Stomach (tissue), 9 donors: ENCODE results near the gene RUNX1. TPM values are rescaled to one million over a fixed set of nuclear protein-coding genes. Genes with fewer than 3 reads are reported as not detected.
A peak's percentile ranks its signal among the peaks of the same experiment; 100 is the strongest.

Experiments
- DNase-seq, 2 donors: peaks; one replicate each; pipeline versions ENCODE4 v3.0.0 to v3.0.0-alpha.2; 2013 to 2019
- H3K27ac ChIP-seq, 5 donors: fragments of 200-600 bp in 4 of 5; sonication (generic) in 4 of 5; one replicate each; pipeline ENCODE4 v1.5.1; 2013 to 2019; ENCODE audit warnings: mild to moderate bottlenecking in 1 of 5, moderate library complexity in 1 of 5
- H3K27me3 ChIP-seq, 3 donors: fragments of 200-600 bp; sonication (generic); one replicate each; pipeline ENCODE4 v1.5.1; 2017 to 2019; ENCODE audit warnings: mixed run types in 1 of 3
- H3K36me3 ChIP-seq, 4 donors: fragments of 200-600 bp; sonication (generic); 1 replicate in 3 of 4; 2 replicates in 1 of 4; pipeline ENCODE4 v1.5.1; 2016 to 2019
- H3K4me1 ChIP-seq, 4 donors: fragments of 200-600 bp; sonication (generic); one replicate each; pipeline ENCODE4 v1.5.1; 2016 to 2019
- H3K4me3 ChIP-seq, 4 donors: fragments of 200-600 bp; sonication (generic) in 3 of 4; one replicate each; pipeline ENCODE4 v1.5.1; 2016 to 2019; ENCODE audit warnings: mild to moderate bottlenecking in 1 of 4
- H3K9me3 ChIP-seq, 4 donors: fragments of 200-600 bp; sonication (generic); one replicate each; pipeline ENCODE4 v1.5.1; 2016 to 2019
- EP300 ChIP-seq: sonication (generic); formaldehyde crosslinking; IDR thresholded peaks from one replicate; pipeline ENCODE4 v1.6.1; 2017; ENCODE audit warnings: antibody characterized with exemption
- POLR2A ChIP-seq, 4 donors: fragments of 450-650 bp; IDR thresholded peaks; one replicate each; pipeline ENCODE4 v1.6.1; 2016; ENCODE audit warnings: antibody characterized with exemption in 4 of 4, control low read depth in 2 of 4, mild to moderate bottlenecking in 1 of 4, moderate library complexity in 1 of 4
- POLR2AphosphoS5 ChIP-seq, 3 donors: sonication (generic); formaldehyde crosslinking; IDR thresholded peaks; one replicate each; pipeline ENCODE4 v1.6.1; 2016; ENCODE audit warnings: antibody characterized with exemption in 3 of 3
- WGBS, 5 donors: extraction: QIAGEN DNeasy Blood & Tissue Kit in 3 of 5; methylation state at CpG; one replicate each; pipeline versions ENCODE4 v1.1.5 to v1.1.7; 2013 to 2018; 5-methylcytosine and 5-hydroxymethylcytosine counted together
- intact Hi-C: fragments of 100-400 bp; cut with DNase I; formaldehyde crosslinking; loops from one replicate; pipeline ENCODE4 v1.15.1; 2023; ENCODE audit warnings: low total_unique reads
- polyA plus RNA-seq, 3 donors: library from polyadenylated mRNA; stranded (reverse); fragments of 200-250 nt; gene quantifications; one replicate each; pipeline ENCODE4 v1.2.3, GENCODE V29; 2013
- total RNA-seq, 5 donors: library from RNA; depleted of rRNA; stranded (reverse); fragments of >200 nt; gene quantifications; one replicate each; pipeline versions ENCODE4 v1.1.0 to v1.2.3, GENCODE V29; 2014 to 2016
- TF ChIP-seq, protein P1 (sequence below), 7 experiments: fragments of 450-650 bp in 4 of 7; fragments of 200-600 bp in 3 of 7; sonication (generic) in 3 of 7; IDR thresholded peaks; one replicate each; pipeline ENCODE4 v1.5.1; 2016 to 2019; ENCODE audit warnings: antibody characterized with exemption in 7 of 7, control low read depth in 2 of 7, mild to moderate bottlenecking in 1 of 7
- donor health status: healthy with polysubstance abuse.
- donor health status: Bipolar disorder and iron deficiency.
- donor health status: healthy.

The RUNX1 gene
- total and polyA plus RNA-seq, 8 donors = 8.0 to 213 (median 40.0) TPM

- intact Hi-C loops = no loop called here
- peaks cover 7 to 93% (median 50%) of the 10 kb centered on the region in 4 donors for H3K36me3 ChIP-seq
- no peaks in the 10 kb centered on the region for H3K27me3 ChIP-seq
- H3K4me1 ChIP-seq = peaks cover 4 to 70% (median 43%) of the 10 kb centered on the region in 4 donors
- TF ChIP-seq POLR2AphosphoS5 (IDR thresholded peaks at IDR 0.05) = no peak
- TF ChIP-seq, protein P1, sequence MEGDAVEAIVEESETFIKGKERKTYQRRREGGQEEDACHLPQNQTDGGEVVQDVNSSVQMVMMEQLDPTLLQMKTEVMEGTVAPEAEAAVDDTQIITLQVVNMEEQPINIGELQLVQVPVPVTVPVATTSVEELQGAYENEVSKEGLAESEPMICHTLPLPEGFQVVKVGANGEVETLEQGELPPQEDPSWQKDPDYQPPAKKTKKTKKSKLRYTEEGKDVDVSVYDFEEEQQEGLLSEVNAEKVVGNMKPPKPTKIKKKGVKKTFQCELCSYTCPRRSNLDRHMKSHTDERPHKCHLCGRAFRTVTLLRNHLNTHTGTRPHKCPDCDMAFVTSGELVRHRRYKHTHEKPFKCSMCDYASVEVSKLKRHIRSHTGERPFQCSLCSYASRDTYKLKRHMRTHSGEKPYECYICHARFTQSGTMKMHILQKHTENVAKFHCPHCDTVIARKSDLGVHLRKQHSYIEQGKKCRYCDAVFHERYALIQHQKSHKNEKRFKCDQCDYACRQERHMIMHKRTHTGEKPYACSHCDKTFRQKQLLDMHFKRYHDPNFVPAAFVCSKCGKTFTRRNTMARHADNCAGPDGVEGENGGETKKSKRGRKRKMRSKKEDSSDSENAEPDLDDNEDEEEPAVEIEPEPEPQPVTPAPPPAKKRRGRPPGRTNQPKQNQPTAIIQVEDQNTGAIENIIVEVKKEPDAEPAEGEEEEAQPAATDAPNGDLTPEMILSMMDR (IDR thresholded peaks at IDR 0.05) = no peak
- TF ChIP-seq EP300 = no peak
- no peak for TF ChIP-seq POLR2A (IDR thresholded peaks at IDR 0.05)
- peak overlapping the region in 3 of 5 donors; percentile 18 to 58 (median 42) for H3K27ac ChIP-seq
- 75 to 89% (median 84%) methylated on average over 3 of the region's 3 CpGs for WGBS, 5 donors
- DNase-seq = no peak
- peak overlapping the region in 1 of 4 donors; percentile 6 for H3K4me3 ChIP-seq
- no peaks in the 10 kb centered on the region for H3K9me3 ChIP-seq
These were observed 178.9 kb downstream of the RUNX1 start for GRCh38 chr21:34870246-34870645.

DNA sequence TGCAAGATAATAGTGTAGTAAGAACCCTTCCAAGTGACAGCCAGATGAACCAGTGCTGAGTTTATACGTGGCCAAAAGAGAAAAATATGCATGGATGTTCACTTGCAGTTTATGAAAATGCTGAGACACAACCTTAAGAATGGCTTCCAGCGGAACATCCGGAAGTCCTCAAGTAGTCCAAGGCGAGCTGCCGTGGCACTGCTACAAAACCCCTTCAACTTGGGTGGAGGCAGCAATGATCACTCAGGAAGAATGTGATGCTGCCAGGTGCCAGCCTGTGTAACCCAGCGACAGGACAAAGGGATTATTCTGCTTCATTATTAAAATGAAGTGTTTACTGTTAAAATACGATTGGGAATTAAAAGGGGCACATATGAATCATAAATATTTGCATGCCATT lies 179.6 kb downstream of the RUNX1 start:
- intact Hi-C loops = no loop called here
- Histone ChIP-seq H3K4me3 (no peak overlapping the region), H3K27me3 (no peaks in the 10 kb centered on the region), H3K36me3 (peaks cover 7 to 95% (median 51%) of the 10 kb centered on the region in 4 donors), H3K4me1 (peaks cover 4 to 70% (median 43%) of the 10 kb centered on the region in 4 donors), H3K9me3 (no peaks in the 10 kb centered on the region), H3K27ac (peak overlapping the region in 3 of 5 donors; percentile 18 to 58 (median 42))
- 43 to 58% (median 45%) methylated on average over 7 of the region's 7 CpGs for WGBS, 5 donors
- no peak for DNase-seq
- TF ChIP-seq, protein P1 (IDR thresholded peaks at IDR 0.05) = no peak
- TF ChIP-seq POLR2AphosphoS5 (IDR thresholded peaks at IDR 0.05) (no peak), POLR2A (IDR thresholded peaks at IDR 0.05) (no peak), EP300 (no peak)

DNA sequence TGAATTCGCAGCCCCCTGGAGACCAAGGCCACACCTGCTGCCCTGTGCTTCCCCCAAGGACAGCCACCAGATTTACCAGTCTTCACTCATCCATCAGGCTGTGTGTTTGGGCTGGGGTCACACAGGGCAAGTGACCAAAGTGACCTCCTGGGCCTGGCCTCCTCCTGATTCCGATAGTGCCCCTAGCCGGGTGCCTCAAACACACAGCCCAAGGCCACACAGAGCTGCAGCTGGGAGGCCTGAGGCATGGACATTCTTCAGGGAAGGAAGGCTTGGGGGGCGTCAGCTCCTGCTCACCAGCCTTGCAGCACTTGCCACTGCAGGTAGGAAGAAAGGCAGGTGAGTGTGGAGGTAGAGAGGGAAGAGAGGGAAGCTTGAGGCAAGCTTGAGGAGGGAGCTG lies 181.3 kb downstream of the RUNX1 start:
- no peak for TF ChIP-seq POLR2AphosphoS5 (IDR thresholded peaks at IDR 0.05)
- TF ChIP-seq EP300 = no peak
- TF ChIP-seq, protein P1 (IDR thresholded peaks at IDR 0.05) = no peak
- TF ChIP-seq POLR2A (IDR thresholded peaks at IDR 0.05) = no peak
- Histone ChIP-seq H3K9me3 (no peaks in the 10 kb centered on the region), H3K4me3 (no peak overlapping the region), H3K27ac (peak overlapping the region in 2 of 5 donors; percentile 42 to 49), H3K36me3 (peaks cover 0 to 88% (median 49%) of the 10 kb centered on the region in 4 donors), H3K27me3 (no peaks in the 10 kb centered on the region), H3K4me1 (peaks cover 7 to 74% (median 50%) of the 10 kb centered on the region in 4 donors)
- no peak for DNase-seq
- intact Hi-C loops = no loop called here
- WGBS, 5 donors = 55 to 86% (median 66%) methylated on average over 3 to 4 of the region's 4 CpGs

- H3K36me3 ChIP-seq = peaks cover 9 to 87% (median 47%) of the 10 kb centered on the region in 4 donors
- intact Hi-C loops = no loop called here
- H3K4me1 ChIP-seq = peaks cover 7 to 65% (median 50%) of the 10 kb centered on the region in 4 donors
- no peaks in the 10 kb centered on the region for H3K9me3 ChIP-seq
- H3K27me3 ChIP-seq = no peaks in the 10 kb centered on the region
- peak overlapping the region in 4 of 5 donors; percentile 49 to 79 (median 67) for H3K27ac ChIP-seq
- peak overlapping the region in 1 of 4 donors; percentile 9 for H3K4me3 ChIP-seq
- 42 to 55% (median 49%) methylated on average over 20 of the region's 20 CpGs for WGBS, 5 donors
- peak; percentile 62 to 64 for DNase-seq
- TF ChIP-seq, protein P1 (IDR thresholded peaks at IDR 0.05) = no peak
- no peak for TF ChIP-seq EP300
- TF ChIP-seq POLR2AphosphoS5 (IDR thresholded peaks at IDR 0.05) = peak in 1 of 3 donors; percentile 13
- no peak for TF ChIP-seq POLR2A (IDR thresholded peaks at IDR 0.05)
These were observed 183.5 kb downstream of the RUNX1 start for GRCh38 chr21:34865400-34866241.
